Activated naive CD8-positive, alpha-beta T cell treated with anti-CD3 and anti-CD28 coated beads, Interleukin-2, amount 50 U/mL, for 16 hours (primary cell): ENCODE results near the gene IL1RAPL1.

Experiments
- DNase-seq: peaks from one replicate; pipeline ENCODE4 v3.0.0-alpha.2; 2020; ENCODE audit warnings: low read depth, low spot score

IL1RAPL1 gene

GRCh38 chrX:28586981-28587551 lies at the start of gene IL1RAPL1:
Gene IL1RAPL1 (plus strand): TSS chrX:28587446.
- DNase-seq: no peak

- DNase-seq: no peak
Measured at GRCh38 chrX:28542791-28543190, 44.5 kb upstream of the IL1RAPL1 start.

GRCh38 chrX:28549838-28550237 lies 37.4 kb upstream of the IL1RAPL1 start:
- DNase-seq: no peak

- no peak for DNase-seq
Measured at GRCh38 chrX:28550331-28550872, 36.8 kb upstream of the IL1RAPL1 start.

GRCh38 chrX:28552322-28552721 lies 34.9 kb upstream of the IL1RAPL1 start:
- no peak for DNase-seq

GRCh38 chrX:28552882-28553829 lies 34.1 kb upstream of the IL1RAPL1 start:
- no peak for DNase-seq

GRCh38 chrX:28576117-28576516 lies 11.1 kb upstream of the IL1RAPL1 start:
- no peak for DNase-seq

- no peak for DNase-seq
Measured at GRCh38 chrX:28581522-28581921, 5.7 kb upstream of the IL1RAPL1 start.

- DNase-seq: no peak
Measured at GRCh38 chrX:28582511-28582910, 4.7 kb upstream of the IL1RAPL1 start.

GRCh38 chrX:28584025-28584424 lies 3.2 kb upstream of the IL1RAPL1 start:
- DNase-seq: no peak

- DNase-seq: no peak
Measured at GRCh38 chrX:28585767-28586166, 1.5 kb upstream of the IL1RAPL1 start.

- DNase-seq: no peak
Measured at GRCh38 chrX:28586286-28586685, 960 bp upstream of the IL1RAPL1 start.

GRCh38 chrX:28589046-28589445 lies 1.8 kb downstream of the IL1RAPL1 start:
- DNase-seq: no peak

GRCh38 chrX:28590396-28590795 lies 3.1 kb downstream of the IL1RAPL1 start:
- DNase-seq: no peak

- DNase-seq: no peak
Measured at GRCh38 chrX:28591542-28591941, 4.3 kb downstream of the IL1RAPL1 start.

GRCh38 chrX:28595346-28595745 lies 8.1 kb downstream of the IL1RAPL1 start:
- DNase-seq: no peak

GRCh38 chrX:28599957-28600356 lies 12.7 kb downstream of the IL1RAPL1 start:
- no peak for DNase-seq

GRCh38 chrX:28609003-28609402 lies 21.8 kb downstream of the IL1RAPL1 start:
- DNase-seq: no peak

GRCh38 chrX:28609917-28610613 lies 22.8 kb downstream of the IL1RAPL1 start:
- DNase-seq: no peak

- DNase-seq: no peak
Measured at GRCh38 chrX:28610746-28611145, 23.5 kb downstream of the IL1RAPL1 start.

GRCh38 chrX:28613558-28613957 lies 26.3 kb downstream of the IL1RAPL1 start:
- DNase-seq: no peak

GRCh38 chrX:28625223-28625622 lies 38.0 kb downstream of the IL1RAPL1 start:
- no peak for DNase-seq
